Measurements from ENCODE around the gene UQCC2. TPM values are rescaled to one million over a fixed set of nuclear protein-coding genes. Genes with fewer than 3 reads are reported as not detected.

Gene UQCC2
- total RNA-seq, 1 donor from 2014 or later, result 18.8 TPM

DNA sequence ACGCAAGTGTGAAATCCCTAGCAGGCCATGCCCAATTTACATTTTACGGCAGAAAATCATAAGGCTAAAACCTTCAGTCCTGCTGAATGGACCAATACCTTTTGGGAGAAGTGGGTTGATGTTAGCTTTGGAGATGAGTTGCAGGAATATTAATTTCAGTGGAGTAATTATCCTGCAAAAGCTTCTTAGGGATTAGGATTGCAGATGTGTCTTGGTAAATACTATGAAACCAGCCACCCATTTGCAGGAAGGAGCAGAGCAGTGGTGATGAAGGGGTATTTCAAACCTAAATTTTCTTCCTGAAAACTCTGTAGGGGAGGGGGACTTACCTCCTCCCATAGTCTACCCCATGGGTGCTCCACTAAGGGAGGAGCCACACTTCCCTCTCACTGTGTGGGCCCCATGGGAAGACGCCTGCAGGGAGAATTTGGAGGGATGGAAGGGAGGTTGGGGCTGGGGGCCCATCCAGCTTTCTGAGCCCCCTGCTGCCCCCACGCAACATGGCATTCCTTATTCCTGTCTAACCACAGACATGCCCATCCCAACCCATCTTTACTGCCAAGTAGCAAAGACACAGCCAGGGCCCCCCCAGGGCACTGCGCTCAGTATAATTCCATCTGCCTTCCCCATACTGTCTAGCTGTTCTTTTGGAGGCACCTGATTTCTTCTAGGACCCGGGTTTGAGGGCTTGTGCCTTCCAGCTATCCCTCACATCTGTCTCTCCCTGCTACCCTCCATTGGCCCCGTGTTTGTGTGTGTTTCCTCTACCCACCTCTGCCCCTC, 14.6 kb upstream of the UQCC2 start:
- DNase-seq (ENCODE audit: low read depth in 2 of 2), result no peak

DNA sequence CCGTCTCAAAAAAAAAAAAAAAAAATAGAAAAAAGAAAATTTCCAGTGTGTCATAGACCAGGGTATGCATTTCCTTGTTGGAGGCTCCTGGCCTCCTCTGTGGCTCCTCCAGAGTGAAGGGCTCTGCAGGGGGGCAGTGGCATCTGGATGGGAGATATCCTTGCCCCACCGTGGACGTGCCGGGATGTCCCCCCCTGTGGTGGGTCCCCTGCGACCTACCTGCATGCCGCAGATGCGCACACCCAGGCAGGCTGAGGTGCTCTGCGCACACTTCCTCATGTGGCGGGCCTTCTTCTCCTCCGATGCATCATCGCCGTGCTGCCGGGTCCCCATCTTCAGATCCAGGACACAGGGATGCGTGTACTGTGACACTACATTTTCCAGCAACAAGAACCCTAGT, 13.7 kb upstream of the UQCC2 start:
- no peak for DNase-seq (ENCODE audit: low read depth in 2 of 2)

GRCh38 chr6:33724102-33725023, 12.9 kb upstream of the UQCC2 start:
- no peak for DNase-seq (ENCODE audit: low read depth in 2 of 2)

GRCh38 chr6:33723371-33724085, 12.0 kb upstream of the UQCC2 start:
- no peak for DNase-seq (ENCODE audit: low read depth in 2 of 2)

DNA sequence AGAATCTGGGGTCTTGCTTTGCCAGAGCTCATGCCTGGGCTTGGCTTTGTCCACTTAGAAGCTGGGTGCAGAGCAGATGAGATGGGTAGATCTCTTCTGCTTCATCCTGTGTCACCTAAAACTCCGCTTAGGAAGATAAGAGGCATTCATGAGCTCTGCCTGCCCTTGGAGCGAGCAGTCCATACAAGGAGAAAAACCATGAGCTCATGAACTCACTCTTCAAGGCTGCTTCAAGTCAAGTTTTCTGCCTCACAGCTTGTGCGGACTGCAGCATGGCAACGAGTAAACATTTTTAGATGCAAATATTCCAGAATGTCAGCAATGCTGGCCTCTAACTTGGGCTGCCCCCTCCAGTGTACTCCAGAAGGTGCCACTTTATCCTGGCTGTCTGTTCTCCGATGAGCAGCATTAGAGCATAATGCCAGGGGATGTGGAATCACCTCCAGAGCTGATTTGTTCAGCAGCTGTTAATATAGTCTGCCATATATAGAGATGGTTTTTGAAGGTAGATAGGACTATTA, 10.7 kb upstream of the UQCC2 start:
- no peak for DNase-seq (ENCODE audit: low read depth in 2 of 2)

GRCh38 chr6:33721508-33721907, 10.0 kb upstream of the UQCC2 start:
- DNase-seq (ENCODE audit: low read depth in 2 of 2), result no peak

- no peak for DNase-seq (ENCODE audit: low read depth in 2 of 2)
These were observed 9.5 kb upstream of the UQCC2 start for GRCh38 chr6:33720998-33721397.

DNA sequence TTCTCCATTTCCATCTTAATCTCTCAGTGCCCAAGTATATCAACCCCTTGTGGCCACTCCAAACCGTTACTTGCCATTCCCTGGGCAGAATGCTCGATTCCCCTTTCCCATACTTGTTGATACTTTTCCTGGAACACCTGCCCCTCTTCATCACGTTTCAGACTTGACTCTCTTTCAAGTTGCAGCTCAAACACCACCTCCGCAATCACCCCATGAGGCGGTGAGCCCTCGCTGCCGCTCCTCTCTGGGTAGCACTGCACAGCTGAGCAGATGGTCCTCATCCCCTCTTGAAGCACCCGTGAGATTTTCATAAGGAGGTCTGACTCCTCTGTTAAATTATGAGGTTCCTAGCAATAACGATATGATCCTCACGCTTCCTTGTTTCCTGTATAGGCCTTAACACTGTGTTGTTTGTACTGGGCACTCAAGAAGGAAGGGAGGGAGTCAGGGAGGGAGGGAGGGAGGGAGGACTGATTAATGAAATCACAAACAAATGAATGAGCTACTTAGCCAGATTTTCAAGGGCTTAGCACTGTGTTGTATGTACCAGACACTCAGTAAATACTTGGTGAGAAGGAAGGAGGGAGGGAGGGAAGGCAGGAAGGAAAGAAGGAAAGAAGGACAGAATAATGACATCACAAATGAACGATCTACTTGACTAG, 8.0 kb upstream of the UQCC2 start:
- no peak for DNase-seq (ENCODE audit: low read depth in 2 of 2)

GRCh38 chr6:33718713-33719112, 7.2 kb upstream of the UQCC2 start:
- DNase-seq (ENCODE audit: low read depth in 2 of 2), result no peak

- peak in 1 of 2 donors; percentile 66 for DNase-seq (ENCODE audit: low read depth in 2 of 2)
These were observed 6.5 kb upstream of the UQCC2 start for GRCh38 chr6:33717934-33718455.

DNA sequence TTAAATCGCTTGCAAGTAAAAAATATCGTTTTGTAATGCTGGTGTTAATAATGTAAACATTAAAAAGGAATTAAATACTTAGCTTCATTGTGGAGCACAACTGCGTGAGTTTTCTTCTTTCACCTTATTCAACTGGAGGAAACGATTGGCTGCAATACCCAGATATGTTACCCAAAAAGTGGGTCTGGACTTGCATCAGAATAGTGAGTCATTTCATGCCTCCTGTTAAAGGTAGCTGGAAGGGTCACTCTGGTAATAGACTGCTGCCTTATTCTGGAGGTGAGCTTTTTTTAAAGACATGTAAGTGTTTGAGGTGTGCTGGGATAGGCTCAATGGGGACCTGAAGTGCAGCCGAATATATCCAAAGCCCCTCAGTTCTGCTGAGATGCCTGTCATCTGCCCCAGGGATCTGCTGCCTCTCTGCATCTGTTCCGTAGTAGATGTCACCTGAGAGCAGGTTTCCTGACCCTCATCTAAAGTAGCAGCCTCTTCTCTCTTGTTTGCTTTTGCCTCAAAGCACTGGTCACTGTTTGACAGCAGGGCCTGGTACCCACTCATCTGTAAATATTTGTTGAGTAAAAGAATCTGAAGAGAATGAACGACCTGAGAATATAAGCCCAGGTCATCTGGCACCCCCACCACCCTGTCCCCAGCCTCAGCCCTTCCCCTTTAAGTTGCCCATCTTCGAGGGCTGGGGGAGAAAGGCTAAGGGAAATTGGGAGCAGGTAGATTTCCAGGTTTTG, 5.6 kb upstream of the UQCC2 start:
- DNase-seq (ENCODE audit: low read depth in 2 of 2), result no peak

GRCh38 chr6:33716379-33716778, 4.9 kb upstream of the UQCC2 start:
- DNase-seq (ENCODE audit: low read depth in 2 of 2), result no peak

DNA sequence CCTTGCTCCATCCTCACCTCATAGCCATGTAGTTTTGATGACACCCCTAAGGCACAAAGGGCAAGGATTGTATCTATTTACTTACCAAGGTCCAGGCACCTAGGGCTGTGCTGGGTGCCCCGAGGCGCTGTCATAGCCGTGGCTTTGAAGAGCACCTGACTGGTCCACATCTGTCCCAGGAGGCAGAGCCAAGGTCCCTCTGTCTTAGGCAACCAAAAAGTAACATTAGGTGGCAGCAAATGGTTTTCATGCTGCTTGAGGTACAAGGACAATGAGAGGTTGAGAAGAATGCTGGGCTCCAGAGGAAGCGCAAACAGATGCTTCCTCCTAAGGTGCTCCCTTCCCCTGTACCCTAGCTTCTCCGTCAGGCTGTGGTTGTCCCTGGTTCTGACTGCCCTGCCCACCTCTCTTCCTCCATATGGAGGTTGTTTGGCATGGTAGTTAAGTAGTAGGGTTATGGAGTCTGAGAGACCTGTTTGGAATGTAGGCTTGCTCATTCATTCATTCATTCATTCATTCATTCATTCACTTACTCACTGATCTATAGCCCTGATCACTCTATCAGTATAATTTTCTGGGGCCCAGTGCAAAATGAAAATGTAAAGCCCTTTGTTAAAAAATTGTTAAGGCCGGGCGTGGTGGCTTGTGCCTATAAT, 3.0 kb upstream of the UQCC2 start:
- DNase-seq (ENCODE audit: low read depth in 2 of 2), result no peak

DNA sequence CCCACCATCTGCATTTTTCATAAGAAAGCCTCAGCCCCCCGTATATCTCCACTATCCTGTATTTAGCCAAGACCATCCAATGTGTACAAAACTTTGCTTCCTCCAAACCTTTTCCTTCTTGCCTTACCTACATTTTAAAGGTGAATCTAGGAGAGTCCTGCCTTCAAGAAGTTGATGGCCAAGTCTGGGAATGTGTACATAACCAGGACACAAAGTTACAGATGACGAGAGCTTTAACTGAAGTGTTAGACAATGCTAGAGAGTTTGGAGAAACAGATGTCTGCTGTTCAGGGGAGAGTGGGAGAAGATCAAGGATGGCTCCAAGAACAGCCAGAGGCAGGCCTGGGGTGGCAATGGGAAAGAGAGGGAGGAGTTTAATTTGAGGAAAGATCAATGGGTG, 2.3 kb upstream of the UQCC2 start:
- no peak for DNase-seq (ENCODE audit: low read depth in 2 of 2)

- DNase-seq (ENCODE audit: low read depth in 2 of 2), result no peak
These were observed 1.4 kb upstream of the UQCC2 start for GRCh38 chr6:33712914-33713313.

- DNase-seq (ENCODE audit: low read depth in 2 of 2), result no peak
These were observed 991 bp downstream of the UQCC2 start for GRCh38 chr6:33710296-33711121.

DNA sequence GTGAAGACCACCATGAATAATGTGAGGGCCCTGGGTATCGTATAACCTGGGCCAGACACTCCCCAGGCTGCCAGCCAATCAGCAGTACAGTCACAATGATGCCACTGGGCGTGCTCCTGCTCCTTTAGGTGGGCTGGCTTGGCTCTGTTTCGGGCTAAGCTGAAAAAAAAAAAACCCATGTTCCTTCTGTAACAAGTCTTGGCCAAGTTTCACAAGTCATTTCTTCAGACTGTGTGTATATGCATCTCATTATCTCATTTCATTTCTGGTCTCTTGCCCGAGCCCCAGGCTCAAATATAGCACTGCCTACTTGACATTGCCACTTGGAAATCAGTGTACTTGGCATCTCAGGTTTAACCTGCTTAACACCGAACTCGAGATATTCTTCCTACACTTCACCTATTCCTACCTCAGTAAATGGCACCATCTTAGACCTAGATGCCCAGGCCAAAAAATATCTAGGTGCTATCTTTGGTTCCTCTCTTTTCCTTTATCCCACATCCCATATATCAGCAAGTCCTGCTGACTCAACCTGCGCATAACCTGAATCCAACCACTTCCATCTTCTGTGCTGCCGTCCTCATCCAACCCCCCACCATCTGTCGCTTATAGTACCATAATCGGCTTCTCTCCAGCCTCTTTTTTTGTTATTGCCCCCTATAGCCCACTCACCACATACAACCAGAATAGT, 1.8 kb downstream of the UQCC2 start:
- DNase-seq (ENCODE audit: low read depth in 2 of 2), result no peak

DNA sequence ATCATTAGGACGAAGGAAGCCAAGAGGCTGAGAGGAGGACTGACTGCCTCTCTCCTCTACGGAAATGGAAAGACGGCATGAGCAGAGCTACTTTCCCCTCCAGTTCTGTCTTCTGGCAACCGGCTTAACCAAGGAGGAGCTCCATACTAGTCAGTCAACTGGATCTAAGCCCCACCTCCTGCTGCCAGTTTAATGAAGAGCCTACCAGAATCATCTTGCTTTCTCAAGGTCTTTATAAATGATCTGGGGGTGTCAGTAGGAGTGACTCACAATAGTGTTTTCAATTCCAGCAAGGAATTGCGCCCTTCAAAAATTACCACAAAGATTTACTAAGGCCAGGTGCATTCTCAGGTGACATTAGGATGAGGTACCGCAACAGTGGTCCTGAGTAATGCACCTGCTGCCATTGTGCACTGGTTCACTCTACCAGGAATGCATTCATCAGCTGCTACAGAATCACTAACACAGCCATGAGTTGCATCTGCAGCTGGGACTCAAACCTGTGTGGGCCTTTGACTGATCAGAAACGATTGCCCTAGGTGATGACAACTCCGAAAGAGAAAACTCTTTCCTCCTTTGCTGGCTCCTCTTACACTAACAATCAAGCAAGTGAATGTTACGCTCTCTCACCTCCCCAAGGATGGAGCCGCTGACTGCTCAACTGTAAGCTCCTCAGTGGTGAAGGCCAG, 2.8 kb downstream of the UQCC2 start:
- DNase-seq (ENCODE audit: low read depth in 2 of 2), result no peak

Measured in lung microvascular endothelial cell (primary cell).